ENCODE data around the gene VSIR.

DNA sequence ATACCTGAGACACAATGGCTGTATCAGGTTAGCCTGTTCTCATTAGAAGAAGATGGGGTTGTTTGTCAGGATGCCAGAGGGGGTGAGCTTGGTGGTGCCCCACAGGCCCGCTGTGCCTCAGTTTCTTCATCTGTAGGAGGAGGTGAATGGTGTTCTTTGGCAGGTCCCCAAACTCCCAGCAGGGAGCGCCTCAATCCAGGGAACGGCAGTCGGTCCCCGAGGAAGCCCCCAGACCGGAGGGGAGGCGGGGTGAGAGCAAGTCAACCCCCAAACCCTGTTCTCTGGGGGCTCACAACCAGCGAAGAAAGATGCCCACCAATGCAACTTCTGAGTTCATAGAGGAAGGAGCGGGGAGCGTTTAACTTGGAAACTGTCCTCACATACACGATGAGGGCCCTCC is 69.7 kb downstream of the VSIR start:
- TF ChIP-seq POLR2AphosphoS5 (IDR thresholded peaks at IDR 0.05; ENCODE audit: control insufficient read depth, insufficient read depth, low read depth, low read length) (no peak), CEBPB (tag; IDR thresholded peaks at IDR 0.05) (no peak), ADNP (tag; IDR thresholded peaks at IDR 0.05) (no peak), MTA3 (IDR thresholded peaks at IDR 0.05; ENCODE audit: borderline replicate concordance) (no peak), CBFB (CRISPR knock-in tag; IDR thresholded peaks at IDR 0.05) (no peak), ESRRA (IDR thresholded peaks at IDR 0.05; ENCODE audit: borderline replicate concordance, low read depth) (no peak), MYNN (IDR thresholded peaks at IDR 0.05) (no peak), MYNN (CRISPR knock-in tag; IDR thresholded peaks at IDR 0.05) (no peak), TFAM (CRISPR knock-in tag; conservative IDR thresholded peaks at IDR 0.05) (no peak), RBM39 (optimal IDR thresholded peaks at IDR 0.05; ENCODE audit: low read depth, low read length) (no peak), RB1 (IDR thresholded peaks at IDR 0.05; ENCODE audit: low read depth) (no peak), SMARCA5 (IDR thresholded peaks at IDR 0.05) (no peak), POLR2A (conservative IDR thresholded peaks at IDR 0.05) (no peak)
- TF ChIP-seq, protein P1, sequence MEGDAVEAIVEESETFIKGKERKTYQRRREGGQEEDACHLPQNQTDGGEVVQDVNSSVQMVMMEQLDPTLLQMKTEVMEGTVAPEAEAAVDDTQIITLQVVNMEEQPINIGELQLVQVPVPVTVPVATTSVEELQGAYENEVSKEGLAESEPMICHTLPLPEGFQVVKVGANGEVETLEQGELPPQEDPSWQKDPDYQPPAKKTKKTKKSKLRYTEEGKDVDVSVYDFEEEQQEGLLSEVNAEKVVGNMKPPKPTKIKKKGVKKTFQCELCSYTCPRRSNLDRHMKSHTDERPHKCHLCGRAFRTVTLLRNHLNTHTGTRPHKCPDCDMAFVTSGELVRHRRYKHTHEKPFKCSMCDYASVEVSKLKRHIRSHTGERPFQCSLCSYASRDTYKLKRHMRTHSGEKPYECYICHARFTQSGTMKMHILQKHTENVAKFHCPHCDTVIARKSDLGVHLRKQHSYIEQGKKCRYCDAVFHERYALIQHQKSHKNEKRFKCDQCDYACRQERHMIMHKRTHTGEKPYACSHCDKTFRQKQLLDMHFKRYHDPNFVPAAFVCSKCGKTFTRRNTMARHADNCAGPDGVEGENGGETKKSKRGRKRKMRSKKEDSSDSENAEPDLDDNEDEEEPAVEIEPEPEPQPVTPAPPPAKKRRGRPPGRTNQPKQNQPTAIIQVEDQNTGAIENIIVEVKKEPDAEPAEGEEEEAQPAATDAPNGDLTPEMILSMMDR (IDR thresholded peaks at IDR 0.05 in 2 of 3, conservative IDR thresholded peaks at IDR 0.05 in 1 of 3; ENCODE audit: insufficient read depth in 2 of 3, low read depth in 1 of 3, low read length in 3 of 3): peak; percentile 20 to 53 (median 51); a peak in 4 of 6 replicates
